Fibroblast of mammary gland (primary cell): ENCODE data around the gene HTR3A.

Source experiments
- DNase-seq: peaks from one replicate; pipeline ENCODE4 v3.0.0-alpha.2; 2010; ENCODE audit warnings: low read depth
- H3K4me3 ChIP-seq: 2 replicates; pipeline ENCODE4 v1.5.1; 2011; ENCODE audit warnings: low read depth, mild to moderate bottlenecking, low read length, moderate library complexity; ENCODE audit not compliant: control insufficient read depth
- TF ChIP-seq, protein P1 (sequence below): conservative IDR thresholded peaks from 2 replicates; pipeline ENCODE4 v1.5.1; 2011; ENCODE audit warnings: low read depth, low read length, inconsistent platforms; ENCODE audit not compliant: control insufficient read depth, insufficient read depth

HTR3A gene

GRCh38 chr11:113977071-113977490 is 2.2 kb downstream of the HTR3A start:
- TF ChIP-seq, protein P1, sequence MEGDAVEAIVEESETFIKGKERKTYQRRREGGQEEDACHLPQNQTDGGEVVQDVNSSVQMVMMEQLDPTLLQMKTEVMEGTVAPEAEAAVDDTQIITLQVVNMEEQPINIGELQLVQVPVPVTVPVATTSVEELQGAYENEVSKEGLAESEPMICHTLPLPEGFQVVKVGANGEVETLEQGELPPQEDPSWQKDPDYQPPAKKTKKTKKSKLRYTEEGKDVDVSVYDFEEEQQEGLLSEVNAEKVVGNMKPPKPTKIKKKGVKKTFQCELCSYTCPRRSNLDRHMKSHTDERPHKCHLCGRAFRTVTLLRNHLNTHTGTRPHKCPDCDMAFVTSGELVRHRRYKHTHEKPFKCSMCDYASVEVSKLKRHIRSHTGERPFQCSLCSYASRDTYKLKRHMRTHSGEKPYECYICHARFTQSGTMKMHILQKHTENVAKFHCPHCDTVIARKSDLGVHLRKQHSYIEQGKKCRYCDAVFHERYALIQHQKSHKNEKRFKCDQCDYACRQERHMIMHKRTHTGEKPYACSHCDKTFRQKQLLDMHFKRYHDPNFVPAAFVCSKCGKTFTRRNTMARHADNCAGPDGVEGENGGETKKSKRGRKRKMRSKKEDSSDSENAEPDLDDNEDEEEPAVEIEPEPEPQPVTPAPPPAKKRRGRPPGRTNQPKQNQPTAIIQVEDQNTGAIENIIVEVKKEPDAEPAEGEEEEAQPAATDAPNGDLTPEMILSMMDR: no peak
- no peak for DNase-seq
- H3K4me3 ChIP-seq: no peak overlapping the region

GRCh38 chr11:113977701-113978100 is 2.8 kb downstream of the HTR3A start:
- H3K4me3 ChIP-seq: no peak overlapping the region
- TF ChIP-seq, protein P1: no peak
- no peak for DNase-seq

DNA sequence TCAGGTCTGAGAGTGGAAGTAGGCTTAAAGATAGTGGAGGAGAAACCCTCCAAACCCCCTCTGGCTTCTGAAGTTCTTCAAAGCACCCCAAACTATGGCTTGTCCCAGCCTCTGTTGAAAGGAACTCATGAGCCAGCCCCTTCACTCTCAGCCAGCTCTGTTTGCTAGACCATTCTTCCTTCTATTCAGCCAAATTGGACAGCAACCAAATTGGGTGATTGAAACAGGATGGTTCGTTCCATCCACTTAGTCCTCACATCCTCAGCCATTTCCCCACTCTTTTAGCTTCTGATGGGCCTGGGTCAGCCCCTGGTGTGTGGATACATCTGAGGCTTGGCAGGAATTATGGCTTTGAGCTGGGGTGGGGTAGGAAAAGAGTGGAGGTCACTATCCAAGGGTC is 4.5 kb downstream of the HTR3A start:
- TF ChIP-seq, protein P1: no peak
- peak; percentile 4 for DNase-seq
- H3K4me3 ChIP-seq: no peak overlapping the region

DNA sequence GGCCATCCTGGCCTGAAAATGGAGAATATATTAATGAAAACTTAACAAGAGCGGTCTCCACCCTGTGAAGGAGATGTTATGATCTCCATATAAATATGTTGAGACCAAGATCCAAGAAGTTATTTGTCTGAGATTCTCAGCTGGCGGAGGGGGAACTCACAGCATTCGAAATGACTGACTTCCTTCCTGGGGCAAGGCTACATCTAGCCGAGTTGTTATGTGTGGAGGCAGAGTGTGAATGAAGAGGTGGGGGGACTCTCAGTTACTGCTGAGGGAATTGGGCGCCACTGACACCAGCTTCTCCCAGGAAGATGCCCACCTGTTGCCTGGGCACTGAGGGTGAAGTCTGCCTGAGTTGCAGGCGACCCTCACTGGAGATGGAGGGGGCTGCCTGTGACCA is 5.9 kb downstream of the HTR3A start:
- TF ChIP-seq, protein P1: no peak
- DNase-seq: no peak
- H3K4me3 ChIP-seq: no peak overlapping the region

- no peak overlapping the region for H3K4me3 ChIP-seq
- TF ChIP-seq, protein P1: no peak
- DNase-seq: no peak
Observed at GRCh38 chr11:113982306-113982705, 7.4 kb downstream of the HTR3A start.

- TF ChIP-seq, protein P1: no peak
- no peak for DNase-seq
- no peak overlapping the region for H3K4me3 ChIP-seq
Observed at GRCh38 chr11:113984781-113985180, 9.9 kb downstream of the HTR3A start.

- TF ChIP-seq, protein P1: no peak
- H3K4me3 ChIP-seq: no peak overlapping the region
Observed at GRCh38 chr11:113985906-113986305, 11.0 kb downstream of the HTR3A start.

More at GRCh38 chr11:113985906-113986305, 11.0 kb downstream of the HTR3A start:
- DNase-seq: no peak
